Gastroesophageal sphincter (tissue), 4 donors: ENCODE data around the gene IFNA4. TPM values are rescaled to one million over a fixed set of nuclear protein-coding genes. Genes with fewer than 3 reads are reported as not detected.
A peak's percentile ranks its signal among the peaks of the same experiment; 100 is the strongest.
"Not testable (repeated sequence)": the region's sequence is repeated elsewhere in the genome, so short reads cannot be mapped to it uniquely, and the experiment has no call there.

ENCODE experiments used
- ATAC-seq: fragments of 150-250 bp; one replicate; pipeline ENCODE4 v1.9.1; 2016; ENCODE audit warnings: mild to moderate bottlenecking, moderate library complexity
- H3K27ac ChIP-seq, 4 donors: fragments of 200-600 bp; sonication (generic) in 3 of 4; 1 replicate in 3 of 4; 2 replicates in 1 of 4; pipeline ENCODE4 v1.5.1; 2016 to 2019
- H3K27me3 ChIP-seq: fragments of 200-600 bp; sonication (generic); one replicate; pipeline ENCODE4 v1.5.1; 2019
- H3K36me3 ChIP-seq, 2 donors: fragments of 200-600 bp; sonication (generic); one replicate each; pipeline ENCODE4 v1.5.1; 2019; ENCODE audit warnings: control low read depth in 1 of 2
- H3K4me1 ChIP-seq, 3 donors: fragments of 200-600 bp; sonication (generic); 1 replicate in 2 of 3; 2 replicates in 1 of 3; pipeline ENCODE4 v1.5.1; 2016 to 2019; ENCODE audit warnings: control low read depth in 2 of 3
- H3K4me3 ChIP-seq, 2 donors: fragments of 200-600 bp; sonication (generic); one replicate each; pipeline ENCODE4 v1.5.1; 2019; ENCODE audit warnings: mild to moderate bottlenecking in 1 of 2, moderate library complexity in 1 of 2
- H3K9me3 ChIP-seq, 3 donors: fragments of 200-600 bp; sonication (generic); one replicate each; pipeline ENCODE4 v1.5.1; 2017 to 2019; ENCODE audit warnings: control low read depth in 2 of 3
- CTCF ChIP-seq, 4 experiments: fragments of 200-600 bp in 2 of 4; fragments of 450-650 bp in 2 of 4; sonication (generic) in 1 of 4; IDR thresholded peaks; one replicate each; pipeline ENCODE4 v1.5.1; 2017 to 2019; ENCODE audit warnings: antibody characterized with exemption in 4 of 4, mild to moderate bottlenecking in 2 of 4, moderate library complexity in 2 of 4
- EP300 ChIP-seq: sonication (generic); formaldehyde crosslinking; IDR thresholded peaks from one replicate; pipeline ENCODE4 v1.6.1; 2017; ENCODE audit warnings: antibody characterized with exemption, mild to moderate bottlenecking
- POLR2A ChIP-seq, 2 donors: fragments of 450-650 bp; IDR thresholded peaks; one replicate each; pipeline ENCODE4 v1.6.1; 2017; ENCODE audit warnings: antibody characterized with exemption in 2 of 2, mild to moderate bottlenecking in 2 of 2, moderate library complexity in 1 of 2
- POLR2AphosphoS5 ChIP-seq: sonication (generic); formaldehyde crosslinking; IDR thresholded peaks from one replicate; pipeline ENCODE4 v1.6.1; 2017; ENCODE audit warnings: antibody characterized with exemption
- WGBS, 2 donors: methylation state at CpG; one replicate each; pipeline ENCODE4 v1.1.5; 2018; ENCODE audit warnings: low coverage in 1 of 2; 5-methylcytosine and 5-hydroxymethylcytosine counted together
- total RNA-seq, 4 donors: library from RNA; depleted of rRNA; stranded (reverse); fragments of >200 nt; gene quantifications; one replicate each; pipeline ENCODE4 v1.1.0, GENCODE V29; 2016

Gene IFNA4
- total RNA-seq, 4 donors from 2014 or later, result not detected

- not testable (repeated sequence) for H3K4me1 ChIP-seq, H3K27me3 ChIP-seq, H3K9me3 ChIP-seq, H3K36me3 ChIP-seq, H3K27ac ChIP-seq, ATAC-seq, H3K4me3 ChIP-seq
- peak in 1 of 4 experiments; percentile 23 for TF ChIP-seq CTCF (IDR thresholded peaks at IDR 0.05)
- 51% methylated on average over 3 of the region's 5 CpGs; no CpG with 5 or more reads in 1 of the 2 donors for WGBS, 2 donors
Measured at GRCh38 chr9:21213411-21214326, 26.3 kb upstream of the IFNA4 start.

- 67% methylated on average over 1 of the region's 2 CpGs; no CpG with 5 or more reads in 1 of the 2 donors for WGBS, 2 donors
- not testable (repeated sequence) for H3K36me3 ChIP-seq, H3K27ac ChIP-seq, H3K4me3 ChIP-seq, H3K9me3 ChIP-seq, H3K4me1 ChIP-seq, H3K27me3 ChIP-seq
- ATAC-seq, result peak; percentile 22
Measured at GRCh38 chr9:21212160-21212559, 24.8 kb upstream of the IFNA4 start.

GRCh38 chr9:21210782-21211181 is 23.4 kb upstream of the IFNA4 start:
- ATAC-seq, H3K4me1 ChIP-seq, H3K36me3 ChIP-seq, H3K27me3 ChIP-seq, H3K27ac ChIP-seq, H3K4me3 ChIP-seq, H3K9me3 ChIP-seq: not testable (repeated sequence)
- WGBS, 2 donors, result 100% methylated on average over 1 of the region's 2 CpGs; no CpG with 5 or more reads in 1 of the 2 donors

- H3K9me3 ChIP-seq, result no peaks in the 10 kb centered on the region
- TF ChIP-seq EP300 (no peak), POLR2A (IDR thresholded peaks at IDR 0.05) (no peak), POLR2AphosphoS5 (no peak), CTCF (IDR thresholded peaks at IDR 0.05) (no peak)
- no peak for ATAC-seq
- no peak overlapping the region for H3K27ac ChIP-seq
- H3K4me3 ChIP-seq, result no peak overlapping the region
- no peaks in the 10 kb centered on the region for H3K36me3 ChIP-seq
- no peaks in the 10 kb centered on the region for H3K4me1 ChIP-seq
- 100% methylated on average over 1 of the region's 7 CpGs; no CpG with 5 or more reads in 1 of the 2 donors for WGBS, 2 donors
- H3K27me3 ChIP-seq, result no peaks in the 10 kb centered on the region
Measured at GRCh38 chr9:21210311-21210710, 22.9 kb upstream of the IFNA4 start.

- 83 to 87% methylated on average over 3 of the region's 3 CpGs for WGBS, 2 donors
- H3K9me3 ChIP-seq, ATAC-seq, H3K4me3 ChIP-seq, H3K4me1 ChIP-seq, H3K27me3 ChIP-seq, H3K36me3 ChIP-seq, H3K27ac ChIP-seq: not testable (repeated sequence)
Measured at GRCh38 chr9:21207043-21207442, 19.7 kb upstream of the IFNA4 start, which contains the start of gene IFNA10. TSS of gene IFNA10 (minus strand) at chr9:21207143. CDS start at chr9:21207097, 46 bp downstream.

GRCh38 chr9:21205204-21205603 is 17.8 kb upstream of the IFNA4 start:
- Histone ChIP-seq H3K36me3 (no peaks in the 10 kb centered on the region), H3K9me3 (peaks cover 0 to 8% (median 0%) of the 10 kb centered on the region in 3 donors), H3K27ac (no peak overlapping the region), H3K27me3 (no peaks in the 10 kb centered on the region), H3K4me3 (no peak overlapping the region), H3K4me1 (no peaks in the 10 kb centered on the region)
- no peak for TF ChIP-seq POLR2A (IDR thresholded peaks at IDR 0.05)
- no peak for TF ChIP-seq CTCF (IDR thresholded peaks at IDR 0.05)
- no peak for TF ChIP-seq POLR2AphosphoS5
- TF ChIP-seq EP300, result no peak
- ATAC-seq, result no peak

GRCh38 chr9:21202105-21202504 is 14.7 kb upstream of the IFNA4 start, which contains the start of gene IFNA7:
TSS of gene IFNA7 (minus strand) at chr9:21202205. CDS start at chr9:21202165, 40 bp downstream.
- WGBS, 2 donors, result 67 to 82% methylated on average over 2 to 4 of the region's 4 CpGs
- ATAC-seq, result not testable (repeated sequence)

More at GRCh38 chr9:21202105-21202504, 14.7 kb upstream of the IFNA4 start, which contains the start of gene IFNA7:
- not testable (repeated sequence) for H3K9me3 ChIP-seq, H3K4me3 ChIP-seq, H3K36me3 ChIP-seq, H3K27me3 ChIP-seq, H3K27ac ChIP-seq, H3K4me1 ChIP-seq
